Large intestine (tissue), 12 donors: Measurements from ENCODE around the gene WASHC3. TPM values are rescaled to one million over a fixed set of nuclear protein-coding genes. Genes with fewer than 3 reads are reported as not detected.
"Not testable (repeated sequence)": the region's sequence is repeated elsewhere in the genome, so short reads cannot be mapped to it uniquely, and the experiment has no call there.

Experiments used
- DNase-seq, 2 donors: peaks; one replicate each; pipeline versions ENCODE4 v3.0.0 to v3.0.0-alpha.2; 2013
- H3K27ac ChIP-seq: one replicate; pipeline ENCODE4 v1.5.1; 2013; ENCODE audit warnings: low read length
- H3K27me3 ChIP-seq: 2 replicates; pipeline ENCODE4 v1.6.1; 2013; ENCODE audit warnings: low read length; ENCODE audit not compliant: control insufficient read depth, insufficient read depth
- H3K36me3 ChIP-seq: 2 replicates; pipeline ENCODE4 v1.6.1; 2013; ENCODE audit warnings: low read length; ENCODE audit not compliant: control insufficient read depth, insufficient read depth
- H3K4me1 ChIP-seq: one replicate; pipeline ENCODE4 v1.6.1; 2013; ENCODE audit warnings: low read length; ENCODE audit not compliant: control insufficient read depth, insufficient read depth
- H3K4me3 ChIP-seq: one replicate; pipeline ENCODE4 v1.5.1; 2013; ENCODE audit warnings: low read length
- H3K9me3 ChIP-seq: one replicate; pipeline ENCODE4 v1.6.1; 2013; ENCODE audit warnings: mild to moderate bottlenecking, low read depth, low read length, moderate library complexity; ENCODE audit not compliant: control insufficient read depth
- WGBS: methylation state at CpG from one replicate; pipeline ENCODE4 v1.1.5; 2013; ENCODE audit warnings: low lambda C conversion rate; ENCODE audit not compliant: insufficient coverage; 5-methylcytosine and 5-hydroxymethylcytosine counted together
- long read RNA-seq, 11 donors: transcript quantifications; one replicate each; lab custom pipeline, GENCODE V29; 2026
- polyA plus RNA-seq: library from polyadenylated mRNA; unstranded; fragments of 120-200 nt; gene quantifications from one replicate; pipeline ENCODE4 v1.2.1, GENCODE V29; 2013

The WASHC3 gene
- polyA plus RNA-seq, result 39.9 TPM
- long read RNA-seq, donor 1, transcript WASHC3-201 (7 exons, 916 nt), result major isoform, 9 of 9 reads
- long read RNA-seq, donor 1, partial matches to known transcripts, result 0 of 9 reads
- long read RNA-seq, donor 1, other reads (novel, unspliced or antisense), result 0 of 9 reads
- long read RNA-seq, donor 2, transcript WASHC3-201 (7 exons, 916 nt), result major isoform, 7 of 12 reads
- long read RNA-seq, donor 2, partial matches to known transcripts, result 0 of 12 reads
- long read RNA-seq, donor 2, other reads (novel, unspliced or antisense), result 0 of 12 reads
- long read RNA-seq, donor 3, result 0 reads
- long read RNA-seq, donor 4, partial matches to known transcripts, result 0 of 5 reads
- long read RNA-seq, donor 4, other reads (novel, unspliced or antisense), result 0 of 5 reads
- long read RNA-seq, donor 5, partial matches to known transcripts, result 0 of 5 reads
- long read RNA-seq, donor 5, other reads (novel, unspliced or antisense), result 0 of 5 reads
- long read RNA-seq, donor 6, transcript WASHC3-201 (7 exons, 916 nt), result major isoform, 6 of 12 reads
- long read RNA-seq, donor 6, partial matches to known transcripts, result 0 of 12 reads
- long read RNA-seq, donor 6, other reads (novel, unspliced or antisense), result 0 of 12 reads
- long read RNA-seq, donor 7, transcript WASHC3-201 (7 exons, 916 nt), result major isoform, 9 of 18 reads
- long read RNA-seq, donor 7, partial matches to known transcripts, result 6 of 18 reads
- long read RNA-seq, donor 7, other reads (novel, unspliced or antisense), result 0 of 18 reads
- long read RNA-seq, donor 8, transcript WASHC3-201 (7 exons, 916 nt), result major isoform, 13 of 24 reads
- long read RNA-seq, donor 8, partial matches to known transcripts, result 7 of 24 reads
- long read RNA-seq, donor 8, other reads (novel, unspliced or antisense), result 0 of 24 reads
- long read RNA-seq, donor 9, transcript WASHC3-201 (7 exons, 916 nt), result major isoform, 14 of 25 reads
- long read RNA-seq, donor 9, partial matches to known transcripts, result 5 of 25 reads
- long read RNA-seq, donor 9, other reads (novel, unspliced or antisense), result 0 of 25 reads
- long read RNA-seq, donor 10, transcript WASHC3-201 (7 exons, 916 nt), result major isoform, 13 of 17 reads
- long read RNA-seq, donor 10, partial matches to known transcripts, result 0 of 17 reads
- long read RNA-seq, donor 10, other reads (novel, unspliced or antisense), result 0 of 17 reads
- long read RNA-seq, donor 11, transcript WASHC3-201 (7 exons, 916 nt), result major isoform, 10 of 14 reads
- long read RNA-seq, donor 11, partial matches to known transcripts, result 0 of 14 reads
- long read RNA-seq, donor 11, other reads (novel, unspliced or antisense), result 0 of 14 reads

GRCh38 chr12:102061560-102062418 lies at the start of gene WASHC3:
WASHC3 (minus strand) TSS chr12:102061991; CDS start chr12:102061962, 29 bp downstream.
- Histone ChIP-seq H3K27me3 (no peaks in the 10 kb centered on the region), H3K9me3 (no peaks in the 10 kb centered on the region), H3K4me3 (peak within 1 kb of the TSS; percentile 85), H3K36me3 (no peaks in the 10 kb centered on the region), H3K4me1 (no peaks in the 10 kb centered on the region), H3K27ac (peak within 1 kb of the TSS; percentile 69)
- 39% methylated on average over 2 of the region's 44 CpGs for WGBS
- peak; percentile 92 to 96 for DNase-seq

DNA sequence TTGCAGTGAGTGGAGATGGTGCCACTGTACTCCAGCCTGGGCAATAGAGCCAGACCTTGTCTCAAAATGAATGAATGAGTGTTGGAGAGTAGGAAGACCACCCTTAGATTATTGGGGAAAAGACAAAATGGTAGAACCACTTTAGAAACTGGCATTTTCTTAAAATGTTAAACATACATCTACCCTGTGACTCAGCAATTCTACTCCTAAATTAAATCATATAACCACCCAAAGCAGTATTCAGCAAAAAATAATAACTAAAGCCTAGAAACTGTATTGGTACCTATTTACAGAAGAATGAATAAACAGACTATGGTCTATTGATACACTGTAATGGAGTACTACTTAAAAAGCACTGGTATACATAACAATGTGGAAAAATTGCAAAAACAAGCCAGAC lies 49.0 kb upstream of the WASHC3 start:
- Histone ChIP-seq H3K27ac (no peak overlapping the region), H3K4me1 (no peaks in the 10 kb centered on the region), H3K27me3 (no peaks in the 10 kb centered on the region), H3K4me3 (no peak overlapping the region), H3K36me3 (peaks cover 32% of the 10 kb centered on the region), H3K9me3 (no peaks in the 10 kb centered on the region)
- DNase-seq, result no peak

DNA sequence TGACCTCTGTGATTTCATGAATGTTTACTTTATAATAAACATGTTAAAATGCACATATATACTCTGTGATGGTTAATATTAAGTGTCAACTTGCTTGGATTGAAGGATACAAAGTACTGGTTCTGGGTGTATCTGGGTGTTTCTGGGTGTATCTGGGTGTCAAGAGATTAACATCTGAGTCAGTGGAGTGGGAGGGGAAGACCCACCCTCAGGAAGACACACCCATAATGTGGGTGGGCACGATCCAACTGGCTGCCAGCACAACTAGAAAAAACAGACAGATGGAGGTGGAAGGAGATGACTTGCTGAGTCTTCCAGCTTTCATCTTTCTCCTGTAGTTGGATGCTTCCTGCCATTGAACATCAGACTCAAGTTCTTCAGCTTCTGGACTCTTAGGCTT lies 46.2 kb upstream of the WASHC3 start:
- Histone ChIP-seq H3K36me3 (peaks cover 39% of the 10 kb centered on the region), H3K9me3 (peaks cover 3% of the 10 kb centered on the region), H3K4me1 (no peaks in the 10 kb centered on the region), H3K4me3 (no peak overlapping the region), H3K27me3 (no peaks in the 10 kb centered on the region), H3K27ac (no peak overlapping the region)
- WGBS, result no CpG with 5 or more reads among the region's 1 CpG
- no peak for DNase-seq

GRCh38 chr12:102106905-102107304 lies 45.1 kb upstream of the WASHC3 start:
- no CpG with 5 or more reads among the region's 3 CpGs for WGBS
- Histone ChIP-seq H3K9me3 (peaks cover 3% of the 10 kb centered on the region), H3K36me3 (peaks cover 39% of the 10 kb centered on the region), H3K4me3 (no peak overlapping the region), H3K4me1 (no peaks in the 10 kb centered on the region), H3K27ac (no peak overlapping the region), H3K27me3 (no peaks in the 10 kb centered on the region)
- no peak for DNase-seq

GRCh38 chr12:102096855-102097254 lies 35.1 kb upstream of the WASHC3 start:
- Histone ChIP-seq H3K9me3 (no peaks in the 10 kb centered on the region), H3K27me3 (no peaks in the 10 kb centered on the region), H3K27ac (no peak overlapping the region), H3K4me1 (no peaks in the 10 kb centered on the region), H3K36me3 (peaks cover 14% of the 10 kb centered on the region), H3K4me3 (no peak overlapping the region)
- WGBS, result no CpG with 5 or more reads among the region's 3 CpGs
- DNase-seq, result no peak

DNA sequence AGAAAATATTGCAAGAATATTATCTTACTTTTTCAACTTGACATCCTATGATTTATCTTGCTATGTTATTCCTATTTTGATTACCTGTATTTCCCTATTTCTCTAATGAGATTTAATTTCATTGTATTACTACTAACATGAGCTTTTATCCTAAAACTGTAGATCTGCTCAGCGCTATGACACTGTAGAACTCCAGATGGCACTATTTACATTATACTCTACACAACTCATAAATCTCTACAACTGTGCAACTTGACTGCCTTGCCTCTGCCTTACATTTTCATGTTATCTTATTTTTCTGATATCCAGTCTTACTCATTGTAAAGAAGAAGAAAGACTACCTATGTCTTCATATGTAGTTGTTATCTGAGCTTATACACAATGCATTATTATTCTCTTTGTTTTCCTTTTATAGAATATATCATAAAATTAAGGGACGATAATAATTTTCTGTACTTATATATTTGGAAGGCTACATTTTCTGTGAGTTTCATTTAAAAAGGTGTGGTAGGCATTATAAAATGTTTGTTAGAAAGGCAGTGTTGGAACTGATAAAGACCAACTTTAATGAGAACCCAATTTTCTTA lies 34.0 kb upstream of the WASHC3 start:
- Histone ChIP-seq H3K27ac (no peak overlapping the region), H3K27me3 (no peaks in the 10 kb centered on the region), H3K4me3 (no peak overlapping the region), H3K36me3 (peaks cover 14% of the 10 kb centered on the region), H3K9me3 (no peaks in the 10 kb centered on the region), H3K4me1 (no peaks in the 10 kb centered on the region)
- WGBS, result 90% methylated on average over 2 of the region's 2 CpGs
- DNase-seq, result peak in 1 of 2 donors; percentile 4

DNA sequence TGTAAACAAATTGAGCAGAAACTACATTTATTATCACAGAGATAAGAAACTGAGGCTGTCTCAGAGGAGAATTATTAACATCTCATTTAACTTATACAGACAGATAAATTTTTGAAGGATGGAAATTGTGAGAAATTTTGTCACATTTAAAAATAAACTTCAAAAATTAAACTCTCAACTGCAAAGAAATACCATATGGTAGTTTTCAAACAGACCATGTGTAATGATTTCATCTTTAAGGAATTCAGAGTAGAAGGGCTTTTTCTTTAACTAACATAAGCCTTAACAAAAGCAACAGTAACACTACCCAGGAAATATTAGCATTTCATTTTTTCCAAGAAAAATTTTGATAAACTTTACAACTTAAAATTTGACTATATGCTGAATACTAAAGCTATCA lies 31.5 kb upstream of the WASHC3 start:
- Histone ChIP-seq H3K4me1 (no peaks in the 10 kb centered on the region), H3K4me3 (no peak overlapping the region), H3K27ac (no peak overlapping the region), H3K27me3 (no peaks in the 10 kb centered on the region), H3K36me3 (peaks cover 15% of the 10 kb centered on the region), H3K9me3 (peaks cover 8% of the 10 kb centered on the region)
- DNase-seq, result no peak

- H3K4me1 ChIP-seq, H3K9me3 ChIP-seq, DNase-seq, H3K4me3 ChIP-seq, H3K27me3 ChIP-seq, H3K27ac ChIP-seq: not testable (repeated sequence)
- peaks cover 19% of the 10 kb centered on the region for H3K36me3 ChIP-seq
- 100% methylated on average over 1 of the region's 38 CpGs for WGBS
Observed at GRCh38 chr12:102089228-102089835, 27.5 kb upstream of the WASHC3 start.

DNA sequence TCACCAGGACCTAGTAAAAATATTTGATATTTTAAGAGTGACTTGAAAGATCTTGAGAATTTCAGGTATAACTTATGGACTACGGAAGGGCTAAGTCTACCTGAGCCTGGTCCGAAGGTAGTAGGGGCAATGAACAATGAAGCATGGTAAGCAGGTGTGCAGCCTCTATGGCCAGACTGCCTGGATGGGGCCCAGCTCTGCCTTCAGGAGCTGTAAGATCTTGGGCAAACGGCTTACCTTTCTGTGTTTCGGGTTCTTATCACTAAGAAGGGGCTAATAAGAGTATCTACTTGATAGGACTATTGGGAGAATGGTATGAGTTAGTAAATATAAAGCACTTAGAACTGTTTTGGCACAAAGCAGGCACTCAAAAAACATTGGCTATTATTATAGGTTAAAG lies 19.1 kb upstream of the WASHC3 start:
- DNase-seq, result no peak
- Histone ChIP-seq H3K27me3 (no peaks in the 10 kb centered on the region), H3K4me1 (no peaks in the 10 kb centered on the region), H3K27ac (no peak overlapping the region), H3K36me3 (peaks cover 35% of the 10 kb centered on the region), H3K4me3 (no peak overlapping the region), H3K9me3 (no peaks in the 10 kb centered on the region)
- no CpG with 5 or more reads among the region's 4 CpGs for WGBS
